ENCODE data around the gene PKD1. TPM values are rescaled to one million over a fixed set of nuclear protein-coding genes. Genes with fewer than 3 reads are reported as not detected.
"Not testable (repeated sequence)": the region's sequence is repeated elsewhere in the genome, so short reads cannot be mapped to it uniquely, and the experiment has no call there.

The PKD1 gene
- total RNA-seq, 2 donors from 2014 or later, result 218 to 276 TPM

DNA sequence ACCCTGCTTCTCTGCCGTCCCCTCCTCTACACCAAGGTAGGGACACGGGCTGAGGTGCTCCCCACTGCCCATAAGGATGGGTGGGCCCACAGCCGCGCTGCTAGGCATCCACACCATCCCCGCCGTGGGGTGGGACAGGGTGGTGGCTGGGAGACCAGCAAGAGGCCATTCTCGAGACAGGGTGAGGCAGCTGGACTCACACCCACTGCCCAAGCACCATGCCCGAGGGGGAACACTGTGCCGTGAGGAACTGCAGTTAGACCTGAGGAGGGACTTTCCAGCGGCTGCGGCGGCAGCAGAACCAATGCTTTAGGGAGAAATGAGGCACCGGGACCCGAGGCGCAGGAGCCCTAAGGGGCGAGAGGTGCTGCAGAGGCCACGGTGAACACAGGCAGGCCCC, 13.3 kb downstream of the PKD1 start:
- no peaks in the 10 kb centered on the region for H3K9me3 ChIP-seq
- H3K27ac ChIP-seq, result peak overlapping the region; percentile 83 to 94
- no peaks in the 10 kb centered on the region for H3K36me3 ChIP-seq
- H3K4me3 ChIP-seq, result peak overlapping the region in 1 of 2 donors; percentile 24
- no peaks in the 10 kb centered on the region for H3K27me3 ChIP-seq
- H3K4me1 ChIP-seq, result peaks cover 0 to 59% of the 10 kb centered on the region in 2 donors
- TF ChIP-seq, protein P1, sequence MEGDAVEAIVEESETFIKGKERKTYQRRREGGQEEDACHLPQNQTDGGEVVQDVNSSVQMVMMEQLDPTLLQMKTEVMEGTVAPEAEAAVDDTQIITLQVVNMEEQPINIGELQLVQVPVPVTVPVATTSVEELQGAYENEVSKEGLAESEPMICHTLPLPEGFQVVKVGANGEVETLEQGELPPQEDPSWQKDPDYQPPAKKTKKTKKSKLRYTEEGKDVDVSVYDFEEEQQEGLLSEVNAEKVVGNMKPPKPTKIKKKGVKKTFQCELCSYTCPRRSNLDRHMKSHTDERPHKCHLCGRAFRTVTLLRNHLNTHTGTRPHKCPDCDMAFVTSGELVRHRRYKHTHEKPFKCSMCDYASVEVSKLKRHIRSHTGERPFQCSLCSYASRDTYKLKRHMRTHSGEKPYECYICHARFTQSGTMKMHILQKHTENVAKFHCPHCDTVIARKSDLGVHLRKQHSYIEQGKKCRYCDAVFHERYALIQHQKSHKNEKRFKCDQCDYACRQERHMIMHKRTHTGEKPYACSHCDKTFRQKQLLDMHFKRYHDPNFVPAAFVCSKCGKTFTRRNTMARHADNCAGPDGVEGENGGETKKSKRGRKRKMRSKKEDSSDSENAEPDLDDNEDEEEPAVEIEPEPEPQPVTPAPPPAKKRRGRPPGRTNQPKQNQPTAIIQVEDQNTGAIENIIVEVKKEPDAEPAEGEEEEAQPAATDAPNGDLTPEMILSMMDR (IDR thresholded peaks at IDR 0.05), result no peak
- no peak for DNase-seq (ENCODE audit: low spot score)

DNA sequence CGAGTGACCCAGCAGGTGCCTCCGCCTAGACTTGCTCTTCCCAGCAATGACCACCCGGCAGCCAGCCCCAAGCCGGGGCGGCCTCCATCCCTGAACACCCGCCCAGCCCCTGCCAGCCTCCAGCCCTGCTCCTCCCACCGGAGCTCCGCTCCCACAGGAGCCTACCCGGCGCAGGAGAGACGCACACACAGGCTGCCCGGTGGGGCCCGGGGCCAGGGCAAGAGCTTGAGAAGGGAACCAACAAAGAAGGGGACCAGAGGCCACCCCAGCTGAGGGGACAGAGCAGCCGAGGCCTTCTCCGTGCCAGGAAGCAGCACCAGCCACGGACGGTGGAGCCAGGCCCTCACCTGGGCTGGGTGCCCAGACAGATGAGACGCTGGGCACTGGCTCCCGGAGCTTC, 13.8 kb downstream of the PKD1 start:
- Histone ChIP-seq H3K27me3 (no peaks in the 10 kb centered on the region), H3K27ac (peak overlapping the region; percentile 83 to 94), H3K36me3 (no peaks in the 10 kb centered on the region), H3K4me3 (peak overlapping the region in 1 of 2 donors; percentile 24), H3K9me3 (no peaks in the 10 kb centered on the region), H3K4me1 (peaks cover 0 to 59% of the 10 kb centered on the region in 2 donors)
- TF ChIP-seq, protein P1 (IDR thresholded peaks at IDR 0.05), result no peak
- no peak for DNase-seq (ENCODE audit: low spot score)

GRCh38 chr16:2121325-2121724, 14.4 kb downstream of the PKD1 start:
- peaks cover 0 to 59% of the 10 kb centered on the region in 2 donors for H3K4me1 ChIP-seq
- peak overlapping the region; percentile 83 to 94 for H3K27ac ChIP-seq
- H3K36me3 ChIP-seq, H3K9me3 ChIP-seq, H3K27me3 ChIP-seq: not testable (repeated sequence)
- peak overlapping the region in 1 of 2 donors; percentile 24 for H3K4me3 ChIP-seq
- TF ChIP-seq, protein P1 (IDR thresholded peaks at IDR 0.05), result peak in 1 of 2 donors; percentile 52
- DNase-seq (ENCODE audit: low spot score), result peak; percentile 71

GRCh38 chr16:2117960-2118722, 17.6 kb downstream of the PKD1 start:
- H3K9me3 ChIP-seq; H3K4me3 ChIP-seq; DNase-seq (ENCODE audit: low spot score); H3K27me3 ChIP-seq; H3K27ac ChIP-seq: not testable (repeated sequence)
- peaks cover 12% of the 10 kb centered on the region for H3K36me3 ChIP-seq
- peaks cover 0 to 29% of the 10 kb centered on the region in 2 donors for H3K4me1 ChIP-seq

DNA sequence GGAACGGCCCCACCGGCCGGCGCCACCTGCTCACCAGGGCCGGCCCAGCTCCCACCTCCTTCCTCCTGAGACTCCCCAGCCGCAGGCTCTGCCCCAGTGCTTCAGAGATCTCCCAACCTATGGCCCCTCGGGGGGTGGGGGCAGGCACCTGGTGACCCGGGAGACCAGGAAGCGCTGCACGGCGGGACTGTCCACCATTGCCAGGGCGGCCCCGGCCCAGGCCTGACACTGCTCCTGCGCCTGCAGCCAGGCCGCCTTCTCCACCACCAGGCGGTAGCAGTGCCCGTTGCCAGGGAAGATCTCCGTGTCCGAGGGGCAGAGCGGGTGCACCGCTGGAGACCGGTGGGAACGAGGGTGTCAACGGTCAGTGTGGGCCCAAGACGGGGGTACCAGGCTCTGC, 18.4 kb downstream of the PKD1 start:
- not testable (repeated sequence) for H3K9me3 ChIP-seq; H3K27ac ChIP-seq; H3K27me3 ChIP-seq; DNase-seq (ENCODE audit: low spot score); H3K4me3 ChIP-seq
- peaks cover 0 to 21% of the 10 kb centered on the region in 2 donors for H3K4me1 ChIP-seq
- peaks cover 12% of the 10 kb centered on the region for H3K36me3 ChIP-seq

DNA sequence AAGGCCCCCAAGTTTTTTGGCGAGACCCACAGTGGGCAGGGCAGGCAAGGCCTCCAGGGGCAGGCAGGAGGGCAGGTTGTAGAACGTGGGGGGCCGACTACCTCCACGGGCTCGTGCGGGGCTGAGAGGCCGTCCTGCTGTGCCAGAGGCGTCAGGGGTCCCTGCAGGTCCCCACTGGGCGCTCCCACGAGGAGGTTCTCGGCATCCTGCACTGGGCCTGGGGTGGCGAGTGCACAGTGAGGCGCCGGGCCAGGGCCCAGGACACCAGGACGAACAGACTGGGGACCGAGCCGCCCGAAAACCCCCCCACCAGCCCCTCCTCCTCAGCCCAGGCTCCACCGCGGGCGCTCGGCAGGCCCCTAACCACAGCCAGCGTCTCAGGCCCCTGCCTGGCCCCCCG, 19.3 kb downstream of the PKD1 start:
- H3K4me1 ChIP-seq, result peaks cover 0 to 13% of the 10 kb centered on the region in 2 donors
- peaks cover 19% of the 10 kb centered on the region for H3K36me3 ChIP-seq
- not testable (repeated sequence) for DNase-seq (ENCODE audit: low spot score); H3K9me3 ChIP-seq; H3K4me3 ChIP-seq; H3K27ac ChIP-seq; H3K27me3 ChIP-seq

DNA sequence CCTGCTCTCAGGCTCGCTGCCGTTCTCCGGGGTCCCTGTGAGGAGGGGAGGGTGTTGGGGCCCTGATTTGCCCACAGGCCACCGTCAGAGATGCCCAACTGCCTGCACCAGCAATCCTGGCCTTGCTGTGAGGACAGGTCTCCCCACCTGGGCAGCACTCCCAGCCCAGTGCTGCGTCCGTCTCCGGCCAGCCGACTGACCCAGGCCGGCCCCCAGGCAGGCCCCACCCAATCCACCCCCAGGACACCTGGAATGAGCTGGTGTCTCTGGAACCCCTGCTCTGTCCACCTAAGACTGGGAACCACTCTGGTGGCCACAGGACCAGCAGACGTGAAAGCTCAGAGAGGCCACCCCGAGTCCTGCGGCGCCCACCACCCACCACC, 20.1 kb downstream of the PKD1 start:
- H3K36me3 ChIP-seq, result peaks cover 26% of the 10 kb centered on the region
- no peak overlapping the region for H3K4me3 ChIP-seq
- TF ChIP-seq, protein P1 (IDR thresholded peaks at IDR 0.05), result no peak
- DNase-seq (ENCODE audit: low spot score), result no peak
- no peak overlapping the region for H3K27ac ChIP-seq
- peaks cover 0 to 13% of the 10 kb centered on the region in 2 donors for H3K4me1 ChIP-seq
- H3K9me3 ChIP-seq, result no peaks in the 10 kb centered on the region
- H3K27me3 ChIP-seq, result no peaks in the 10 kb centered on the region

- not testable (repeated sequence) for H3K9me3 ChIP-seq; H3K27me3 ChIP-seq; H3K27ac ChIP-seq; H3K4me3 ChIP-seq; DNase-seq (ENCODE audit: low spot score)
- H3K36me3 ChIP-seq, result peaks cover 31% of the 10 kb centered on the region
- peaks cover 0 to 13% of the 10 kb centered on the region in 2 donors for H3K4me1 ChIP-seq
These were observed 20.7 kb downstream of the PKD1 start for GRCh38 chr16:2114885-2115590.

GRCh38 chr16:2114225-2114624, 21.5 kb downstream of the PKD1 start:
- DNase-seq (ENCODE audit: low spot score); H3K27ac ChIP-seq; H3K27me3 ChIP-seq; H3K4me3 ChIP-seq; H3K9me3 ChIP-seq: not testable (repeated sequence)
- Histone ChIP-seq H3K4me1 (peaks cover 0 to 13% of the 10 kb centered on the region in 2 donors), H3K36me3 (peaks cover 38% of the 10 kb centered on the region)

- not testable (repeated sequence) for H3K4me3 ChIP-seq; H3K27me3 ChIP-seq; H3K9me3 ChIP-seq; H3K27ac ChIP-seq; DNase-seq (ENCODE audit: low spot score)
- H3K4me1 ChIP-seq, result peaks cover 0 to 13% of the 10 kb centered on the region in 2 donors
- H3K36me3 ChIP-seq, result peaks cover 54% of the 10 kb centered on the region
These were observed 23.1 kb downstream of the PKD1 start for GRCh38 chr16:2112539-2113106.
